Skin of body (tissue), 2 donors: ENCODE results near the gene SH3PXD2A. TPM values are rescaled to one million over a fixed set of nuclear protein-coding genes. Genes with fewer than 3 reads are reported as not detected.
A peak's percentile ranks its signal among the peaks of the same experiment; 100 is the strongest.
"Not testable (repeated sequence)": the region's sequence is repeated elsewhere in the genome, so short reads cannot be mapped to it uniquely, and the experiment has no call there.

ENCODE experiments used
- DNase-seq: peaks from one replicate; lab custom pipeline; 2025; lab: John Stamatoyannopoulos, UW
- total RNA-seq: library from RNA; depleted of rRNA; stranded (reverse); fragments of >200 nt; gene quantifications from one replicate; pipeline ENCODE4 v1.2.3, GENCODE V29; 2014

The SH3PXD2A gene
- total RNA-seq, 1 donor from 2014 or later = 52.0 TPM

DNA sequence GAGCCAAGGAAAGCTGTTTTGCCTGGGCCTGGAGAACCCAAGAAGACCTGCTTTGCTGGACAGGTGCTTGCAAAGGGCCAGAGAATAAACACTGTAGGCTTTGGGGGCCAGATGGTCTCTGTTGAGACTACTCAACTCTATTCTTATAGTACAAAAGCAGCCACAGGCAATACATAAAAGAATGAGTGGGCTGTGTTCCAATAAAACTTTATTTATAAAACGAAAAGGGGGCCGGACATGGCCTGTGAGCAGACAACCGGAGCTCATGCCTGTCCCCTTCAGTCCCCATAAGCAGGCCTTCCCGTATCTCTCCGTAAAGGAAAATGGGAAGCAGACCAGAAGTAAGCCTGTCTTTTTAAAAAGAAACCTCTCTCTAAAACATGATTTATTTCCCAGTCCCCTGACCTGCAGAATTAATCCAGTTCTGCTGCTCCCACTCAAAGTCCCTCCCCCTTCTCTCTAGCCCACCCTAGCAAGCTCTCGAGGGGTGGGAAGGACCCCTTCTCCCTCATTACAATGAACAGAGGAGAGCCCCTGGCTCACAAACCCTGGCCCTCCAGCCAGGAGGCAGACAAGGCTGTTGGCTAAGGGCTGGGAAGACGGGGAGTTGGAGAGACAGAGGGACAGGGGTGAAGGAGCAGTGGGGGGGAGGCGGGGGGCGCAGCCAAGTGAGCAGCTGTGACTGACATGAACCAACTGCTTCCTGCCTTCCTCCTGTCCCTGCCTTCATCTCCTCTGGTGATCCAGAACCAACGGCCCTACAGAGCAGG is 184.1 kb downstream of the SH3PXD2A start:
- DNase-seq = no peak

DNA sequence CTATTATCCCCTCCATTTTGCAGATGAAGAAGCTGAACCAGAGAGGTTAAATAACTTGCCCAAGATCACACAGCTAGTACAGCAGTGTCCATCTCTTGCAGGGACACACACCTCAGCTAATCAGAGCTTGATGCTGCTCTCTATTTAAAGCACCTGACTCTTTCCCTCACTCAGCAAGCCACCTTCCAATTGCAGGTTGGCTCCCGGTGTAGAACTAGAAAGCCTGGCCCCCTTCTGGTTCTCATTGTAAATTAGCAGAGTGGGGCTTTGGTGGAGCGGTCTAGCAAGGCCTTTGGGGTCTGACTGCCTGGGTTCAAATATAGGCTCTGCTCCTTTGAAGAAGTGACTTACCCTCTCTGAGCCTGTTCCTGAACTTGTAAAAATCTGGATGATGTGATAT is 185.4 kb downstream of the SH3PXD2A start:
- DNase-seq = no peak

DNA sequence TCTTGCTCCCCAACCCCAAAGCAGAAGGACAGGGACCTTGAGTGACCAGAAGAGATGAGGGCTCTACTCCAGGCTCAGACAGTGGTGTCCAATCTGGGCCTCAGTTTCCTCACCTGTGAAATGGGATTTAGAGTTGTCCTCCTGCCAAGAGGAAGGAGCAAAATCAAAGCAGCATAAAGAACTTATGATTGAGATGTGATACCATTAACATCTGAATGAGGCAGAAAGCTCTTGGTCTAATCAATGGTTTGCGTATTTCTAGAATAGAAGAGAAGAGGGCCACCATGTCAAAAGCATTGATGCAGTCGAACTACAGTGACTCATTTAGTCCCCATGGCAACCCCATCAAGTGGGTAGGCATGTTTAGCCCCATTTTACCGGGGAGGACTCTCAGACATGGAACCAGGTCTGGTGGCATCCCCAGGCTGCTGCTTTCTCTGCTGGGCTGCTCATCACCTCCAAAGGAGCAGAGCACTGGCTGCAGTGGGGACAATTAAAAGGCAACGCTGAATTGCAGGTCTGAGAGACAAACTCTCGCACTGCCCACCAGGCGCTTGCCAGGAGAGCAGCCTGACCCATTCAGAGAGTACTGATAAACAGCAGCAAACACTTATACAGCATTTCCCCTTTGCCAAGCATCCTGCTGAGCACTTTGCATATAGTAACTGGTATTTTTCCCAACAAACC is 186.0 kb downstream of the SH3PXD2A start:
- no peak for DNase-seq

DNA sequence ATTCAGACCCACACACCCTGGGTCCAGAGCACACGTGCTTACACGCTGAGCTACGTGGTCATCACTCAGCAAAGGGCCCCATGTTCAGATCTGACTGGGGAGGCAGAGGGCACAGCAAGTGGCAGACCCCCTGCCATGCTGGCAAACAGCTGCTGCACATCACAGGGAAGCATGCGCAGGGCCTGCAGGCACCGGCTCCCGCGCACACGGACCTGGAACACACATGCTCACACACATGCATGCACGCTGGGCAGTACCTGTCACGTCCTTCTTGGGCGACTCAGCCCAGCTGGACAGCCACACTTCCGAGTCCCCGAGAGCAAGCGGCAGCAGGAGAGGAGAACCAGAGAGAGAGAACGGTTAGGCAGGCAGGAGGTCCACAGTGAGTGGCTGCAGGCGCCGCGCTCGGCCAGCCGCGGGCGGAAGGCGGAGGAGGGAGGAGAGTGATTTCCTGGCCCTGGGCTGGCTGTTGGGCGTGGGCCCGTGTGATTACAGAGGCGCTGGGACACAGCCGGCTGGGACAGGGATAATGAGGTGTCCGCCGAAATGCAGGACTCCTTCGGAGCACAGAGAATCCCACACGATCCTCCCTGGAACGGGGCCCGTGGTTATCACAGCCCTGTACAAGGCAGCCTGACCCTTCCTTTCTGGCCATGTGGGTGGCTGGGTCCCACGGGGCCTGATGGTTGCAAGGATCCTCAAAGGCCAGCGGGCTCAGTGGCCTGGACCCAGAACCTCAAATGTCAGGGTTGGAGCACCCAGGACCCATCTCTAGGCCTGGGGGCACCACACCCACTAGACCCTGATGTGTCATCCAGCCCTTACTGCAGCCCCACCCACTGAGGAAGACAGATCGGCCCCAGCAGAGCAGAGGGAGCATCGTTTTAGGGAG is 186.8 kb downstream of the SH3PXD2A start:
- DNase-seq = peak; percentile 31

DNA sequence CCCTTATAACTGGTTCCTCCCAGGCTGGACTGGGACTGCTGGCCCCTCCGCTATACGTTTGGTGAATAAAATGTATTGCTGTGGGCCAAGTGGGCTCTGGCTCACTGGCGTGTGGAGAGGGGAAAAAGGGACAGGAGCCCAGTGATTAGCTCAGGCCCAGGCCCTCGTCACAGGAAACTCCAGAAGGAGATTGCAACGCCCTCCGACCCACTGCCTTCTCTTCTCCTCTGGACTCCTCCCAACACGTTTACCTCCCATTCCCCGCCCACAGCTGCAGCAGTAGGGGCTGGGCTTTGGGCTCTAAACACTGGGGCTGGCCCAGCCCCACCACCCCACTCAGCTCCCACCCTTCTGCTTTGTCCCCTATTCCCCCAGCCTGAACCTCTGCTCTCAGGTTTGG is 188.0 kb downstream of the SH3PXD2A start:
- DNase-seq = peak; percentile 86

DNA sequence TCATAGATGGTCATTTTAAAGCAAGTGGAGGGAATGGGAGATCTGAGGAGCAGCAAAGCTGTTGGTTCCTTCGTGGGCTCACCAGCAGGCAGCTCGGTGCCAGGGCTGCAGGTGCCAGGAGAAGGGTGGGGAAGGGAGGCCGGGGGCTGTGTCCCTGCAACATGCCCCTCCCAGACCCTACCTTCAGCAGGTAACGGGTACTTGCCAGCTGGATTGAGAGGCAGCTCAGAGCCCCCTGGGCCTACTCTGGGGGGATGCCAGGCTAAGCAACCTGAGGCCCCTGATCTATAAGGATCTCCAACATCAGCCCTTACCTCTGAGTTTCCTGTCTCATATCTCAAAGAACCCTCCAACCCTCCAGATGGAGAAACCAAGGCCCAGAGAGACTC is 188.6 kb downstream of the SH3PXD2A start:
- DNase-seq = no peak

DNA sequence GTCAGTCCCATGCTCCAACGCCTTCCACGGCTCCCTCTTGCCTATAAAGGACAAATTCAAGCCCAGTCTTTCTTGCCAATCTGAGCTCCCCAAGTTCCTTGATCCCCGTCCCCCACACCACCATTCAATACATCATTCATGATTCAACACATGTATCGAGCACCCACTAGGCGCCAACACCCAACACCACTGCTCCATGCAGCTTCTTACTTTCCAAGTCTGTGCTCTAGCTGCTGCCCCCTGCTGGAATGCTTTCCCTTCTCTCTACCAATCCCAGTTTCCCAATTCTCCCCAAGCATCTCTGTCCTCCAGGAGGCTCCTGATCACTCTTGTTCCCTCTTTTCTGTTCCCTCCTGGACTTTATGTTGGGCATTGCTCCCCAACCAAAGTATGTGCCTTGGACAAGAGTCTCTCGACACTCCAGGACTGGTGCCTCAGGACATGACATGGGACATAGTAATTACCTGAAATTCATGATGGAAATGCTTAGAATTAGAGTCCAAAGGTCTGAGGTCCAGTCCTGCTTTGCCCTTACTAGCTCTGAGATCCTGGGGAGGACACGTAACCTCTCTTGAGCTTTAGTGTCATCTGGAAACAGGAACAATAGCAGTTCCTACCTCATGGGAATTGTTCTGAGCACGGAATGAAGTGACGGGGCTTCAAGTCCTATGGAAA is 189.2 kb downstream of the SH3PXD2A start:
- DNase-seq = no peak

DNA sequence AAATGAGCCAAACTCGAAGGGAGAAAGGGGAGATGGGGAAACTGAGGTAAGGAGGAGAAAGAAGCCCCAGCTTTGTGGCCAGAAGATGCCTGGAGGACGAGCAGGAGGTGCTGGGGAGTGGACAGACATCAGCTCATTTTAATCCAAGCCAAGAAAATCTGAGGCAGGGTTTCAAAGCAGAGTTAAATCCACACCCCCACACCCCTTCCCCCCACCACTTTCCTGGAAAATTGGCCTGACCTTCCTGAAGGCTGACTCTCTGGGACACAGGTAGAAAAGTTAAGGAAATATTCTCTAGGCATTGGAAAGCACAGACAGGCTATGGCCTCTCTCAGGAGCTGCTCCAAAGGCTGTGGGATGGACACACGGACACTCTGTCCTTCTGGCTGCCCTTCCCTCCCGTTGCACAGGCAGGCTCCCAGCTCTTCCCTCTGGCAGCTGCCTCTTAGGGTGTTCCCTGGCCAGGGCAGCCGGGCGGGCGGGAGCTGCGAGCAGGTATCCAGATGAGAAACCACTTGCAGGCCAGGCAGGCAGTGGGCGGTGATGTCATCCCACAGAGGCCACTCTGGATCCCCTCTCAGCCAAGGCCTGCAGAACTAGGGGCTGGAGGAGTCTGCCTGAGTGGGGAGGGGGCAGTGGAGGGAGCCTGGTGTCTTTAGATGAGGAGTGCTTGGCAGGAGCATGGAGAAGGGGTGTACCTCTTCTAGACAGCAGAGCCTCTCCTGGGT is 190.1 kb downstream of the SH3PXD2A start:
- no peak for DNase-seq

DNA sequence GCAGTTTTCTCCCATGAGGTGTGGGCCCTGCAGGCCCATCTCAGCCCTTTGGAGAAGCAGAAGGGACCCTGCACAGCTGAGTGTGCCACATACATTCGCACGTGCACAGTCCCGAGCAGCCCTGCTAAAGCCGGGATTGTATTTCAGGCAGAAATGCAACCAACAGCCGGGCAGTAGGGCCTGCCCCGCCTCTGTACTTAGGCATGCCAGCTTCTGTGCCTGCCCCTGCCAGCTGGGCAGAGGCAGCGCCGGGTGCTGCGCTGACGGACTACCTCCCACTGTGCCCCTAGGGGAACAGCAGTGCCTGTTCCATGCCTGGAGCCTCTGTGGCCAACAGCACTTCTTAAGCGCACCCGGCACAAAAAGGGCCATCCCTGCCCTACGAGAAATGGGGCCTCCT is 191.6 kb downstream of the SH3PXD2A start:
- DNase-seq = no peak

DNA sequence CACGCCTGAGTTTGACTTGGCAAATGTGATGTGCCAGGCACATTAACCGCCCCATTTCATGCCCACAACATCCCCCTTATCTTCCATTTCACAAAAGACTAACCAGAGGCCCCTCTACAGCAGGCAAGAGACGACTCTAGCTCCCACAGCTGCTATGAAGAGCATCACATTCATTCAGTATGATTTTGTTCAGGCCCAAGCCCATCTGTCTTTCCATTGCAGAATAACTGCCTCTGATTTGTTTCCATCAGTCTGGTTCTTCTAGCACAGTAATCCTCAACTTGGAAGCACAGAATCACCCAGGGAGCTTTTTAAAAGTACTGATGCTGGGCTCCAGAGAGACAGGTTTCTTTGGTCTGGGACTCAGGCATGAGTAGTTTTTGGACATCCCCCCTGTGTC is 192.1 kb downstream of the SH3PXD2A start:
- DNase-seq = peak; percentile 14

DNA sequence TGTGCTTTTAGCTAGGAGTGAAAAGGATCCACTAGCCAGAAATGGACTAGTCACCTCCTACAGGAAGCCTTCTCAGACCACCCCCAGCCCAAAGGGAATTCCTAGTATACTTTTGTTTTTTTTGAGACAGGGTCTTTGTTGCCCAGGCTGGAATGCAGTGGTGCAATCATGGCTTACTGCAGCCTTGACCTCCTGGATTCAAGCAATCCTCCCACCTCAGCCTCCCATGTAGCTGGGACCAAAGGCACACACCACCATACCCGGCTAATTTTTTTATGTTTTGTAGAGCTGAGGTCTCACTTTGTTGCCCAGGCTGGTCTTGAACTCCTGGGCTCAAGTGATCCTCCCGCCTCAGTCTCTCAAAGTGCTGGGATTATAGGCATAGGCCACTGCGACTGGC is 192.7 kb downstream of the SH3PXD2A start:
- not testable (repeated sequence) for DNase-seq

DNA sequence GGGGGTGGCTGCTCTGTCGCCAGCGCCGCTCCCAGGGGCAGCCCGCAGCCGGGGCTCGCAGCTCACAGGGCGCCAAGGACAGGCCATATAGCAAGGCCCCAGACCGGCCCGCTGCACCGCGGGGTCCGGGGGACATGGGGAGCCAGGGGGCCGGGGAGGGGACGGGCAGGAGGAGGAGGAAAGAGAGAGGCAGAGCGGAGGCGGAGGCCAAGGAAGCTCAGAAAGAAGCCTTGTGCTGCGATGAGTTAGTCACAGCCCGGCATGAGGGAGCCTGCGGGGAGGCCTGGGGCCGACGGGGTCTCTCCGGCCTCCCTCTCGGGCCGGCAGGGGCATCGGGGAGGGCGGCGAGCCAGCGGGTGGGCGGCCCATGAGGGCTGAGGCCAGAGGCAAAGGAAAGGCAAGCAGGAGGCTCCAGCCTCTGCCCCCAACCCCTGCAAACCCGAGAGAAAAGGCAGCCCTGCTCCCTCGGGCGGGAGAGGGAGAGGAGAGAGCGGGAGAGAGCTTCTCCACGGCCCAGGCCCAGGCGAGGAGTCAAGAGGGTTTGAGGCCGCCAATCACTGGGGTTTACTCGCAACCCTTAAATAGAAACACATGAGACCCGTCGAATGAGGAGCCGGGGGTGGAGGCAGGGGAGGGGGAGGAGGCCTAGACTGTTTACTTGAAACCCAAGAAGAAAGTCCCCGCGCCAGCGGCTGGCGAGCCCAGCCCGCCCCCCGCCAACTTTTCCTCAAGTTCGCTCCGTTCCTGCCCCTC is 194.0 kb downstream of the SH3PXD2A start:
- peak; percentile 96 for DNase-seq

DNA sequence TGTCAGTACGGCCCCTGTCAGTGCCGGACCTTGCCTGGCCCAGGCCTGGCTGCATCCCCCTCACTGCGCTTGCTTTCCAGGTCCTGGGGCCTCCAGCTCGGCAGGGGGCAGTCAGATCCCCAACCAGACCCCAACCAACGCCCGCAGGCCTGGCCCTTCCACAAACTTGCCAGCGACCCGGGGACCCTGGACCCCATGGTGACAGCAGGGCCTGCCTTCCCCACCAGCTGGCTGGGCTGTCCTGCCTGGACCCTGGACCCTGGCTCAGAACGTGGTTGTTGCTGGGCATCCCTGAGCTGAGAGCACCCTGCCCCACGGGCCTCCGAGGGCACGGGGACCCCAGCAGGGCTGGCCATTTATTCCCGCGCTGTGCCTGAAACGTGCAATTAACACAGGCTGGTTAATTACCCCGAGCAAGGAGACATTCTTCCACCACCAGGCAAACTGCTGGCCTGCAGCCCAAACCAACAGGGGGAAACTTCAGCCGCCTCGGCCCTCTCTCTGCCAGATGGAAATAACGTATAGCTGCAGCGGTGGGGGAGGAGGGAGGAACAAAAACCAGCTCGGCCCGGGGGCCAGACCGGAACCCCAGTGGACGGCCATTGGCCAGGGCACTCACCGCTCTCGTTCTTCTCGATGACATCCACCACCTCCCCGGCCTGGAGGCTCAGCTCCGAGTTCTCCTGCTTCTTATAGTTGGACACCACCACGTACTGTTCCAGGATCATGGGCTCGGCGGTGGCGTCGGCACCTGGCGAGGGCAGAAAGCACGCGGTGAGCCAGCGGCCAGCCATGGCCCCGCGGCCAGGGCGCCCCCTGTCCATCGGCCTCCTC is 194.8 kb downstream of the SH3PXD2A start:
- DNase-seq = no peak

DNA sequence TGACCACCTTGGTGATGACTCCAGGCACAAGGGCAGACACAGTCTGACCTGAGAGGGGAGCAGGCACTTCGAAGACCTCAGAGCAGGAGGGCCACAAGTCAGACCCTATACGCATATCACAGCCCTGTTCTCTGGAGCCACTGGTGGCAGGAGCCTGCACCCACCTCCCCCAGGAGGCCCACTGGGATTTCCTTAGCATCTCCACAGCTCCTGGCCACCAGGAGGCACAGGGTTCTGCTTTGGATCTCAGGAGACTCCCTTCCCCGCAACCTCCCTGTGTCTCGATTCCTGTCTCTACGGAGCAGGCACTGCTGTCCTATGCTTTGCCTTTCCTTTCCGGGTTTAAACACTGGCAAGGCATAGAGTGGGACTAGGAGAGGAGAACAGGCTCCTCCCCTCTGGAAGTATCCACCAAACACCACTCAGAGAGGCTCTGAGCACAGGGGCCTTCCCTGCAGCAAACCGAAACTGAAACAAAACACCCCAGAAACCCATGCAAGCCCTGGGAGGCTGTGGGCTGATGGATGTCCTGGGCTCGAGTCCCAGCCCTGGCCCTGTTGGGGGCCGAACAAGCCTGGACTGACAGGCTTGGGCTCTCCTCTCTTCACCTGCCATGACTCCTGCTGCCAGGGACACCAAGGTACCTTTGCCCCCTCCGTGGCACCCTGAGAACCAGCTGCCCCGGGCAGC is 195.6 kb downstream of the SH3PXD2A start:
- DNase-seq = peak; percentile 81

DNA sequence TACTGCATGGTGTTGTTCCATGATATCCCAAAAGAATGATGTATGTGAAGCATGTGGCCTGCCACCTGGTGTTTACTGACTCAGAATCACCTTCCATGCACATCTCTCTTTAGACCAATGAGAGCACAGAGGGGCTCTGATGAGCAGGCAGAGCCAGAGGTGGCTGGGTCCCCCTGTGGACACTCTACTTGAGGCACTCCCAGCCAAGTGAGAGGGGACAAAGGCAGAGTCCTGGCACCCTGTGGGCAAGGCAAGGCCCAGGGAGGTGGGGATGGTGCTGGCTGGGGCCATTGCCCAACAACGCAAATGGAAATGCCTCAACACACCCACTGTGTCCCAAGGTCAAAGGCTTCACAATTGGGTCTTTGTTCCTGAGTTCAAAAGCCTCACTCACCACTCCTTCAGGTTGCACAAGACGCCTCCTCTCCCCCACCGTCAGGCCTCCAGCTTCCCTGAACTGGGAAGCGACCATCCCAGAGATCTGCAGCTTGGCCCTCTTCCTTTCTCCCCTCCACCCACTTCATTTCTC is 197.3 kb downstream of the SH3PXD2A start:
- no peak for DNase-seq

DNA sequence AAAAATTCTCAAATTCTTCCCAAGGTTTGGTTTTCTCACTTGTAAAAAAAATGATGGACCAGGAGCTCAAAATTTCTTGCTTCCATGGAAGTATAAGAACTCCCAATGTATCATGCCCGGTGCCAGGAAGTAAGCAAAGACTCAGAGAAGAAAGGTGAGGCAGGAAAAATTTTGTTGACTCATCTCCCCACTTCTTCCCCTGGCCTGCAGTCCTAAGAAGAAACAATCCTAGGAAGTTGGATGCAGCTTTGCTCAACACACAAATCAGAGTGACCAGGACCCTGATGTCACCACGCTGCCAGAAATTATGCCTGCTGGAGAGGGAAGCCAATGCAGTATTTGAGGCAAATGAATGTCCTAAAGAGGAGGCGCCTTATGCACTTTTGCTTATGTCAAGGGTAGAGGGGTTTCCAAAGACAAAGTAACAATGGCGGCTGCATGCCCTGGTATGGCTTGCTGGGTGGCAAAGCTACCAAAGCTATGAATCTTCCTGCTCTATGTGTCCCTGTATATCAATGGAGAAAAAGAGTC is 198.2 kb downstream of the SH3PXD2A start:
- DNase-seq = no peak

DNA sequence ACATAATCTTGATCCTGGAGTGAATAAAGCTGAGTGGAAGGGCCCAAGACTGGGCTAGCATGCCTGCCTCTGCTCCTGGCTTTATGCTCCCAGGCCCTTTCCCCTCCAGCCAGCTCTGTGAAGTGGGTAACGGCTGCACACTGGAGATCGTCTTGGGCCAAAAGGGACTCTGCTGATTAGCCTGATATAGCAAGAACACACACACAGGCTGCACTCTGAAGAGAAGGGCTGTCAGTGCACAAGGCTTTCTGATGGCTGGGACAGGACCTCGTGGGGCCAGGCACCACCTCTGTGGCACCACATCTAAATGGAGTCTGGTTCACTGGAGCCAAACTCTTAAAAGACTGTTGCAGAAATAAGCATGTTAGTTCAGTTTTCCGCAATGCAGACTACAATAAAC is 200.5 kb downstream of the SH3PXD2A start:
- no peak for DNase-seq

DNA sequence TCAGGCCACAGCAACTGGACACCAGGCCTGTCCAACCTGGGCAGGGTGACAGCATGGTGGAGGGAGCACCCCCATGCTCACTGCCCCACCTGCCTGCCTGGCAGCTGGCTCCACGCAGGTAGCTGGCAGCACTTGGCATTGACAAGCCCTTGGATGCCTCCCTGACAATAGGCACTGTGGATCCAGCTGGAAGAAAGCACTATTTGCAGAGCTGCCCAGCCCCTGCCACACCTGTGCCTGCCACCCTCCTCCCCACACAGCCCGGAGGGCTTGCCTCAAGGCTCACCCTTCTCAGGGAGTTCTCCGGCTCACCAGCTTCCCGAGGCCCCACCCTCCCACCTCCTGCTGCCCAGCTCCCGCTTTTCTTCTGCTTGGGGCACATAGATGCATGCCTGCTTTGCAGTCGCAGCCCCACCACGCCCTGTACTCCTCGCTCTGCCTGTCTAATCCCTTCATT is 201.8 kb downstream of the SH3PXD2A start:
- no peak for DNase-seq
